ENCODE measurements around the gene DGKI.

The DGKI gene

DNA sequence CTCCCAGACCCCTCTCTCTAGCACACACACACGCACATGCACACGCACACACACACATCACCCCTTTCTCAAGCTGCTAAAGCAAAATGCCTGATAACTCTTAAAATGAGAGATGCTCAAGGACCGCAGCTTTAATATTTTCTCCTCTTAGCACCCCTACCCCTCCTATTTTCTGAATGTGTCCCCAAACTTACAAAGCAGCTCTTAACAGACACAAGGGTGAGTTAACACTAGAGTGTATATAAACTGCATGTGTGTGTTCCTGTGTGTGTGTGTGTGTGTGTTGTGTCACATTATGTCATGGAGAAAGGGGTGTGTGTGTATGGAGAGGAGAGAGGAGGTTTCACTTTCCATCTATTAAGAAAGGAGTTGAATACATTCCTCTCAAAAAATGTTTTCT lies 504.5 kb downstream of the DGKI start:
- Histone ChIP-seq H2AFZ (ENCODE audit: low read length) (no peak overlapping the region), H3K9me2 (ENCODE audit: low read depth, low read length) (no peaks in the 10 kb centered on the region), H3K27ac (ENCODE audit: low read depth, low read length, poor library complexity, severe bottlenecking) (no peak overlapping the region), H4K20me1 (ENCODE audit: insufficient read depth, low read length) (no peaks in the 10 kb centered on the region), H3K9me3 (ENCODE audit: low read length) (no peaks in the 10 kb centered on the region), H3K4me3 (ENCODE audit: low read depth, low read length, poor library complexity, severe bottlenecking) (no peak overlapping the region), H3K27me3 (ENCODE audit: insufficient read depth, low read length) (no peaks in the 10 kb centered on the region; the same call in 1 of the 2 replicates), H3K79me2 (ENCODE audit: insufficient read depth, low read length) (no peaks in the 10 kb centered on the region), H3F3A (ENCODE audit: insufficient read depth, low read length) (no peaks in the 10 kb centered on the region), H3K36me3 (ENCODE audit: insufficient read depth, low read length) (no peaks in the 10 kb centered on the region), H3K9ac (ENCODE audit: low read length) (no peak overlapping the region), H3K4me2 (ENCODE audit: low read length) (no peak overlapping the region), H3K4me1 (ENCODE audit: insufficient read depth, low read length, severe bottlenecking) (no peaks in the 10 kb centered on the region)
- TF ChIP-seq EZH2 (IDR thresholded peaks at IDR 0.05; ENCODE audit: borderline replicate concordance, low read length) = no peak
- TF ChIP-seq, protein P1, sequence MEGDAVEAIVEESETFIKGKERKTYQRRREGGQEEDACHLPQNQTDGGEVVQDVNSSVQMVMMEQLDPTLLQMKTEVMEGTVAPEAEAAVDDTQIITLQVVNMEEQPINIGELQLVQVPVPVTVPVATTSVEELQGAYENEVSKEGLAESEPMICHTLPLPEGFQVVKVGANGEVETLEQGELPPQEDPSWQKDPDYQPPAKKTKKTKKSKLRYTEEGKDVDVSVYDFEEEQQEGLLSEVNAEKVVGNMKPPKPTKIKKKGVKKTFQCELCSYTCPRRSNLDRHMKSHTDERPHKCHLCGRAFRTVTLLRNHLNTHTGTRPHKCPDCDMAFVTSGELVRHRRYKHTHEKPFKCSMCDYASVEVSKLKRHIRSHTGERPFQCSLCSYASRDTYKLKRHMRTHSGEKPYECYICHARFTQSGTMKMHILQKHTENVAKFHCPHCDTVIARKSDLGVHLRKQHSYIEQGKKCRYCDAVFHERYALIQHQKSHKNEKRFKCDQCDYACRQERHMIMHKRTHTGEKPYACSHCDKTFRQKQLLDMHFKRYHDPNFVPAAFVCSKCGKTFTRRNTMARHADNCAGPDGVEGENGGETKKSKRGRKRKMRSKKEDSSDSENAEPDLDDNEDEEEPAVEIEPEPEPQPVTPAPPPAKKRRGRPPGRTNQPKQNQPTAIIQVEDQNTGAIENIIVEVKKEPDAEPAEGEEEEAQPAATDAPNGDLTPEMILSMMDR (IDR thresholded peaks at IDR 0.05; ENCODE audit: low read length) = no peak

DNA sequence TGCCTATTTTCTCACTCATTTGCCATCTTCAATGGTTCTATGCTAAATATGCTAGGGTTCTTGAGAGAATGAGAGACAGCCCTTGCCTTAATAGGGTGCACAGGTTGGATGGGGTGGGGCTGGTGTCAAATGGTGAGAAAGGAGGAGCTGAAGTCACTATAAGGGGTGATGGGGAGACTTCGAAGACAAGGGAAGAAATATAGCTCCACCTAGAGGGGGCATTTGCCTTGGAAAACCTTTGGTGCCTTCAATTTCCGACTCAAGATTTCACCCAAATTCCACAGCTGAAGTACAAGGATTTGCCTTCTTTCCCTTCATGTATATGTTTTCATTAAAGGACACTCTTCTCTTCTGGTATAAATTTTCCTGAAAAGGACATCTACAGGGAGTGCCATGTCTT lies 508.9 kb downstream of the DGKI start:
- H3F3A ChIP-seq (ENCODE audit: insufficient read depth, low read length) = no peaks in the 10 kb centered on the region
- H3K27ac ChIP-seq (ENCODE audit: low read depth, low read length, poor library complexity, severe bottlenecking) = no peak overlapping the region
- no peaks in the 10 kb centered on the region for H3K79me2 ChIP-seq (ENCODE audit: insufficient read depth, low read length)
- no peak overlapping the region for H3K4me2 ChIP-seq (ENCODE audit: low read length)
- no peaks in the 10 kb centered on the region for H3K27me3 ChIP-seq (ENCODE audit: insufficient read depth, low read length)
- H3K4me3 ChIP-seq (ENCODE audit: low read depth, low read length, poor library complexity, severe bottlenecking) = no peak overlapping the region
- H3K4me1 ChIP-seq (ENCODE audit: insufficient read depth, low read length, severe bottlenecking) = no peaks in the 10 kb centered on the region
- H3K9me2 ChIP-seq (ENCODE audit: low read depth, low read length) = no peaks in the 10 kb centered on the region
- no peaks in the 10 kb centered on the region for H4K20me1 ChIP-seq (ENCODE audit: insufficient read depth, low read length)
- no peak overlapping the region for H2AFZ ChIP-seq (ENCODE audit: low read length)
- no peak for TF ChIP-seq EZH2 (IDR thresholded peaks at IDR 0.05; ENCODE audit: borderline replicate concordance, low read length)
- TF ChIP-seq, protein P1 (IDR thresholded peaks at IDR 0.05; ENCODE audit: low read length) = peak; percentile 48
- no peaks in the 10 kb centered on the region for H3K36me3 ChIP-seq (ENCODE audit: insufficient read depth, low read length)
- no peaks in the 10 kb centered on the region for H3K9me3 ChIP-seq (ENCODE audit: low read length)
- H3K9ac ChIP-seq (ENCODE audit: low read length) = no peak overlapping the region

DNA sequence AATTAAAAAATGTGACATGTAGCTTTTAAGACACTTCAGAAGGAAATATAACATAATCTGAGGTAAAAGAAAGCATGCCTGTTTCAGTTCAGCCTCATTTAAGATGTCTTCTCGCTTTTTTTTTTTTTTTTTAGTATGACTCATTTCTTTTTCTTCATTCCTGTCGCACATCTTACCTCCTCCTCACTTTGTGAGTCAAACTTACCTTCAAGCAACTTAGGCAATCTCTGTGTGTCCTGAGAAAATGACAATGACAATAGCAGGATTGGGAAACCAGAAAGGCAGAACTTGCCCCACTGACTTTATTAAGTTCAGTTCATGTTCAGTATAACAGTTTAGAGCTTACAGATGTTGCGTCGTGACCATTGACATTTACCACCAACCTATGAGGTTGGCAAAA lies 511.0 kb downstream of the DGKI start:
- H3K4me3 ChIP-seq (ENCODE audit: low read depth, low read length, poor library complexity, severe bottlenecking) = no peak overlapping the region
- H3K9me2 ChIP-seq (ENCODE audit: low read depth, low read length) = no peaks in the 10 kb centered on the region
- no peaks in the 10 kb centered on the region for H3K79me2 ChIP-seq (ENCODE audit: insufficient read depth, low read length)
- no peaks in the 10 kb centered on the region for H3K27me3 ChIP-seq (ENCODE audit: insufficient read depth, low read length)
- H3K9me3 ChIP-seq (ENCODE audit: low read length) = no peaks in the 10 kb centered on the region
- H3K36me3 ChIP-seq (ENCODE audit: insufficient read depth, low read length) = no peaks in the 10 kb centered on the region
- H3K4me1 ChIP-seq (ENCODE audit: insufficient read depth, low read length, severe bottlenecking) = no peaks in the 10 kb centered on the region
- no peaks in the 10 kb centered on the region for H3F3A ChIP-seq (ENCODE audit: insufficient read depth, low read length)
- H2AFZ ChIP-seq (ENCODE audit: low read length) = no peak overlapping the region
- no peak overlapping the region for H3K4me2 ChIP-seq (ENCODE audit: low read length)
- no peak overlapping the region for H3K27ac ChIP-seq (ENCODE audit: low read depth, low read length, poor library complexity, severe bottlenecking)
- H3K9ac ChIP-seq (ENCODE audit: low read length) = no peak overlapping the region
- H4K20me1 ChIP-seq (ENCODE audit: insufficient read depth, low read length) = no peaks in the 10 kb centered on the region
- TF ChIP-seq, protein P1 (IDR thresholded peaks at IDR 0.05; ENCODE audit: low read length) = no peak
- no peak for TF ChIP-seq EZH2 (IDR thresholded peaks at IDR 0.05; ENCODE audit: borderline replicate concordance, low read length)
